ENCODE data around the gene CNPY3.

The CNPY3 gene

DNA sequence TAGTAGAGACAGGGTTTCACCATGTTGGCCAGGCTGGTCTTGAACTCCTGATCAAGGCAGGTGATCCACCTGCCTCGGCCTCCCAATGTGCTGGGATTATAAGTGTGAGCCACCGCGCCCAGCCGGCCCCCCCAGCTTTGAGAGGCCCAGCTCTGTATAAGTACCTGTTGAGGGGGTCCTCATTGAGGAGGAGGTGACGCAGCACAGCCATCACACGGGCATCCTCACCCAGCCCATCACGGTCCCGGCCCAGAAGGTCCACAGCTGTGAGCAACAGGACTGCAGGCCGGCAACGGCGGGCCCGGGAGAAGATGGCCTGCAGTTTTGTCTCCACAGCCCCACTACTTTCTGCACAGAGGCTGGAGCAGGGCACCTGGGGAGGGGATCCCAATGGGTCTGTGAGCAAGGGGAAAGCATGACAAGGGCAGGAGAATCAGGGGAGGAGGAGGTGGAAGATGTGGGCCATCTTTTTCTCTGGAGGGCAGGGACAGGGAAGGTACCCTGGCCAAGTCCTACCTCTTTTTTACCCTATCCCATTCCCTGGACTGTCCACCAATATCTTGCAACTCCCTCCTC is 38.9 kb downstream of the CNPY3 start:
- H3K36me3 ChIP-seq (ENCODE audit: insufficient read depth, low read length), result peaks cover 17% of the 10 kb centered on the region; the same call in 1 of the 2 replicates
- H3K27me3 ChIP-seq (ENCODE audit: insufficient read depth, low read length), result no peaks in the 10 kb centered on the region
- H3F3A ChIP-seq (ENCODE audit: insufficient read depth, low read length), result no peaks in the 10 kb centered on the region
- H3K9me2 ChIP-seq (ENCODE audit: low read depth, low read length), result no peaks in the 10 kb centered on the region
- TF ChIP-seq, protein P1, sequence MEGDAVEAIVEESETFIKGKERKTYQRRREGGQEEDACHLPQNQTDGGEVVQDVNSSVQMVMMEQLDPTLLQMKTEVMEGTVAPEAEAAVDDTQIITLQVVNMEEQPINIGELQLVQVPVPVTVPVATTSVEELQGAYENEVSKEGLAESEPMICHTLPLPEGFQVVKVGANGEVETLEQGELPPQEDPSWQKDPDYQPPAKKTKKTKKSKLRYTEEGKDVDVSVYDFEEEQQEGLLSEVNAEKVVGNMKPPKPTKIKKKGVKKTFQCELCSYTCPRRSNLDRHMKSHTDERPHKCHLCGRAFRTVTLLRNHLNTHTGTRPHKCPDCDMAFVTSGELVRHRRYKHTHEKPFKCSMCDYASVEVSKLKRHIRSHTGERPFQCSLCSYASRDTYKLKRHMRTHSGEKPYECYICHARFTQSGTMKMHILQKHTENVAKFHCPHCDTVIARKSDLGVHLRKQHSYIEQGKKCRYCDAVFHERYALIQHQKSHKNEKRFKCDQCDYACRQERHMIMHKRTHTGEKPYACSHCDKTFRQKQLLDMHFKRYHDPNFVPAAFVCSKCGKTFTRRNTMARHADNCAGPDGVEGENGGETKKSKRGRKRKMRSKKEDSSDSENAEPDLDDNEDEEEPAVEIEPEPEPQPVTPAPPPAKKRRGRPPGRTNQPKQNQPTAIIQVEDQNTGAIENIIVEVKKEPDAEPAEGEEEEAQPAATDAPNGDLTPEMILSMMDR (IDR thresholded peaks at IDR 0.05; ENCODE audit: low read length), result no peak
- no peak for TF ChIP-seq EZH2 (IDR thresholded peaks at IDR 0.05; ENCODE audit: borderline replicate concordance, low read length)
- H3K27ac ChIP-seq (ENCODE audit: low read depth, low read length, poor library complexity, severe bottlenecking), result no peak overlapping the region
- no peak overlapping the region for H3K4me3 ChIP-seq (ENCODE audit: low read depth, low read length, poor library complexity, severe bottlenecking)
- no peak overlapping the region for H3K4me2 ChIP-seq (ENCODE audit: low read length)
- H4K20me1 ChIP-seq (ENCODE audit: insufficient read depth, low read length), result no peaks in the 10 kb centered on the region
- H2AFZ ChIP-seq (ENCODE audit: low read length), result no peak overlapping the region
- no peaks in the 10 kb centered on the region for H3K4me1 ChIP-seq (ENCODE audit: insufficient read depth, low read length, severe bottlenecking)
- no peak overlapping the region for H3K9ac ChIP-seq (ENCODE audit: low read length)
- no peaks in the 10 kb centered on the region for H3K79me2 ChIP-seq (ENCODE audit: insufficient read depth, low read length)
- no peaks in the 10 kb centered on the region for H3K9me3 ChIP-seq (ENCODE audit: low read length)

DNA sequence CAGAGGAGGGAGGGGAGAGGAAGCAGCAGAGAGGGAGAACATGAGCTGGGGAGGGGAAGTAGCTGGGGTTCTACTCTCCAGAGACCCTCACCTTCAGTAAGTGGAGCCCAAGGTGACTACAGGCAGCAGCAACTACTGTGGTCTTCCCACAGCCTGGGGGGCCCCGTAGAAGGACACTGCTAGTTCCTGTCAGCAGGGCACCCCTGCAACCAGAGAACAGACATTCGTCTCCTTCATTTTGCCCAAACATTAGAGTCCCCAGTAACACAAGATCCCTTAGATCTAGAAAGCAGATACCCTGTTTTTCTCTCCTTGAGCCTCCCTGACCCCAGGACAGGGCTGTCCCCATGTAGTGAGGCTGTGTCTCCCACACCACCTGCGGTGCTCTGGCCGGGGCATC is 39.5 kb downstream of the CNPY3 start:
- H3K27ac ChIP-seq (ENCODE audit: low read depth, low read length, poor library complexity, severe bottlenecking), result no peak overlapping the region
- H3K4me3 ChIP-seq (ENCODE audit: low read depth, low read length, poor library complexity, severe bottlenecking), result no peak overlapping the region
- TF ChIP-seq EZH2 (IDR thresholded peaks at IDR 0.05; ENCODE audit: borderline replicate concordance, low read length), result no peak
- TF ChIP-seq, protein P1 (IDR thresholded peaks at IDR 0.05; ENCODE audit: low read length), result no peak
- no peaks in the 10 kb centered on the region for H3K79me2 ChIP-seq (ENCODE audit: insufficient read depth, low read length)
- no peaks in the 10 kb centered on the region for H3K9me3 ChIP-seq (ENCODE audit: low read length)
- no peak overlapping the region for H3K9ac ChIP-seq (ENCODE audit: low read length)
- H3K9me2 ChIP-seq (ENCODE audit: low read depth, low read length), result no peaks in the 10 kb centered on the region
- H3K27me3 ChIP-seq (ENCODE audit: insufficient read depth, low read length), result no peaks in the 10 kb centered on the region
- no peak overlapping the region for H3K4me2 ChIP-seq (ENCODE audit: low read length)
- H3K4me1 ChIP-seq (ENCODE audit: insufficient read depth, low read length, severe bottlenecking), result no peaks in the 10 kb centered on the region
- no peaks in the 10 kb centered on the region for H4K20me1 ChIP-seq (ENCODE audit: insufficient read depth, low read length)
- peaks cover 21% of the 10 kb centered on the region; the same call in 1 of the 2 replicates for H3K36me3 ChIP-seq (ENCODE audit: insufficient read depth, low read length)
- H3F3A ChIP-seq (ENCODE audit: insufficient read depth, low read length), result no peaks in the 10 kb centered on the region
- H2AFZ ChIP-seq (ENCODE audit: low read length), result no peak overlapping the region

DNA sequence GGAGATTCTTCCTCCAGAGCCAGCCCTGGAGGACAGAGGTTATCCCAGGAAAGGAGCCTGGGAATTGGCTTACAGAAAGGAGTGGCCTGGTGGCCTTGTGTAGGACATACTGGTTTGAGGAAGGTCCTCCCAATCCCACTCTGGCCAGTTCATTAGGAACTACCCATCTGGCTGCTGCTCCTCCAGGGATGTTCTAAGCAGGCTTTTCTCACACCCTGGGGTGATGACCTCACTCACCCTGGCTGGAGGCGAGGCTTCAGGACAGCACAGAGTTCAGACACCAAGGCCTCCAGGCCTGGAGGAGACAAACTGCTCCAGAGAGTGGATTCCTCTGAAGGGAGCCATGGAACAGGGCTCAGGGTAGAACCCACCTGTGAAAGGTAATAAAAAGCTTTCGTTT is 40.2 kb downstream of the CNPY3 start:
- Histone ChIP-seq H3K4me3 (ENCODE audit: low read depth, low read length, poor library complexity, severe bottlenecking) (no peak overlapping the region), H3K9ac (ENCODE audit: low read length) (no peak overlapping the region), H3K9me2 (ENCODE audit: low read depth, low read length) (no peaks in the 10 kb centered on the region), H3K36me3 (ENCODE audit: insufficient read depth, low read length) (peaks cover 19% of the 10 kb centered on the region; the same call in 1 of the 2 replicates), H3K27me3 (ENCODE audit: insufficient read depth, low read length) (no peaks in the 10 kb centered on the region), H3K4me1 (ENCODE audit: insufficient read depth, low read length, severe bottlenecking) (no peaks in the 10 kb centered on the region), H3K79me2 (ENCODE audit: insufficient read depth, low read length) (no peaks in the 10 kb centered on the region), H3F3A (ENCODE audit: insufficient read depth, low read length) (no peaks in the 10 kb centered on the region), H3K4me2 (ENCODE audit: low read length) (no peak overlapping the region), H2AFZ (ENCODE audit: low read length) (no peak overlapping the region), H3K9me3 (ENCODE audit: low read length) (no peaks in the 10 kb centered on the region), H4K20me1 (ENCODE audit: insufficient read depth, low read length) (no peaks in the 10 kb centered on the region), H3K27ac (ENCODE audit: low read depth, low read length, poor library complexity, severe bottlenecking) (no peak overlapping the region)
- TF ChIP-seq, protein P1 (IDR thresholded peaks at IDR 0.05; ENCODE audit: low read length), result no peak
- no peak for TF ChIP-seq EZH2 (IDR thresholded peaks at IDR 0.05; ENCODE audit: borderline replicate concordance, low read length)
